SIG-M5 (cell line): ENCODE measurements around the gene PAK4.

Experiments used
- DNase-seq: peaks from one replicate; lab custom pipeline; 2025; lab: John Stamatoyannopoulos, UW

The PAK4 gene

GRCh38 chr19:39165857-39166256 lies 40.3 kb downstream of the PAK4 start:
- no peak for DNase-seq

GRCh38 chr19:39166571-39167391 lies 41.2 kb downstream of the PAK4 start:
- DNase-seq, result no peak

GRCh38 chr19:39167461-39168257 lies 42.1 kb downstream of the PAK4 start:
- no peak for DNase-seq

- DNase-seq, result no peak
Measured at GRCh38 chr19:39168258-39169142, 42.9 kb downstream of the PAK4 start.

GRCh38 chr19:39169143-39169810 lies 43.7 kb downstream of the PAK4 start:
- DNase-seq, result no peak

GRCh38 chr19:39170386-39171231 lies 45.0 kb downstream of the PAK4 start:
- no peak for DNase-seq

- no peak for DNase-seq
Measured at GRCh38 chr19:39171479-39172465, 46.2 kb downstream of the PAK4 start.

- DNase-seq, result no peak
Measured at GRCh38 chr19:39172700-39173501, 47.3 kb downstream of the PAK4 start.

- DNase-seq, result no peak
Measured at GRCh38 chr19:39173502-39173991, 48.0 kb downstream of the PAK4 start.

GRCh38 chr19:39174142-39174541 lies 48.6 kb downstream of the PAK4 start:
- DNase-seq, result no peak

- DNase-seq, result no peak
Measured at GRCh38 chr19:39174558-39175544, 49.3 kb downstream of the PAK4 start.

- no peak for DNase-seq
Measured at GRCh38 chr19:39175564-39175963, 50.0 kb downstream of the PAK4 start.

- DNase-seq, result no peak
Measured at GRCh38 chr19:39177110-39177699, 51.6 kb downstream of the PAK4 start.

GRCh38 chr19:39177736-39178135 lies 52.1 kb downstream of the PAK4 start:
- DNase-seq, result no peak

- no peak for DNase-seq
Measured at GRCh38 chr19:39178296-39179006, 52.9 kb downstream of the PAK4 start.

- DNase-seq, result no peak
Measured at GRCh38 chr19:39179754-39180153, 54.2 kb downstream of the PAK4 start.
